Uterus (tissue), 2 donors: ENCODE measurements around the gene RMRP.

Experiments
- POLR2A ChIP-seq, 2 donors: fragments of 450-650 bp; IDR thresholded peaks; one replicate each; pipeline ENCODE4 v1.6.1; 2016; ENCODE audit warnings: antibody characterized with exemption in 2 of 2, mild to moderate bottlenecking in 1 of 2, moderate library complexity in 1 of 2
- TF ChIP-seq, protein P1 (sequence below), 4 experiments: fragments of 200-600 bp in 2 of 4; fragments of 450-650 bp in 2 of 4; sonication (generic) in 2 of 4; IDR thresholded peaks; one replicate each; pipeline ENCODE4 v1.5.1; 2016 to 2019; ENCODE audit warnings: antibody characterized with exemption in 4 of 4, mild to moderate bottlenecking in 2 of 4, moderate library complexity in 1 of 4

DNA sequence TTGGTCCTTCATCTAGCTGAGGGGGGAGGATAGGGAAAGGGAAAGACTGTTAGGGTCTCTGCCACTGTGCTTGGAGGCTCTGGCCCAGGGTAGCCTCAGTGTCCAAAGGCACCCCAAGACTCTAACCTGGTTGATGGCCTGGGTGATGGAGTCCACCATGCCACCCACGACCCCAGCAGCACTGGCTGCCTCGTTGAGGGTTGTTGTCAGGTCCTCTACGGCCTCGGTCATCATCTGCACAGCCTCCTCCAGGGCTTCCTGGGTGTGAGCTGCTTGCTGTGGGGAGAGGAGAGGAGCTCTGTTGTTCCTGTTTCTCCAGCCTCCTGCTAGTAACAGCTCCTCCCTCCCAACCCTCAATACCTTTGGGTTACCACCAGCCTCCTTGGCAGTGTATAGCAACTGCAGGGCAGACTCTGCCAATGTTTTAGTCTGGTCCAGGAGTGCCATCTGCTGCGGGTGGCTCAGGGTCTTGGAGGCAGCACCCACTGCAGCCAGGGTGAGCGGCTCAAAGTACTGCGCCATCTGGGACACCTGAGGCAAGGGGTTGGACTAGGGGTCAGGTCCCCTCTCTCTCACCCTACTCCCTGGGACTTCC lies 48.1 kb upstream of the RMRP start:
- TF ChIP-seq, protein P1, sequence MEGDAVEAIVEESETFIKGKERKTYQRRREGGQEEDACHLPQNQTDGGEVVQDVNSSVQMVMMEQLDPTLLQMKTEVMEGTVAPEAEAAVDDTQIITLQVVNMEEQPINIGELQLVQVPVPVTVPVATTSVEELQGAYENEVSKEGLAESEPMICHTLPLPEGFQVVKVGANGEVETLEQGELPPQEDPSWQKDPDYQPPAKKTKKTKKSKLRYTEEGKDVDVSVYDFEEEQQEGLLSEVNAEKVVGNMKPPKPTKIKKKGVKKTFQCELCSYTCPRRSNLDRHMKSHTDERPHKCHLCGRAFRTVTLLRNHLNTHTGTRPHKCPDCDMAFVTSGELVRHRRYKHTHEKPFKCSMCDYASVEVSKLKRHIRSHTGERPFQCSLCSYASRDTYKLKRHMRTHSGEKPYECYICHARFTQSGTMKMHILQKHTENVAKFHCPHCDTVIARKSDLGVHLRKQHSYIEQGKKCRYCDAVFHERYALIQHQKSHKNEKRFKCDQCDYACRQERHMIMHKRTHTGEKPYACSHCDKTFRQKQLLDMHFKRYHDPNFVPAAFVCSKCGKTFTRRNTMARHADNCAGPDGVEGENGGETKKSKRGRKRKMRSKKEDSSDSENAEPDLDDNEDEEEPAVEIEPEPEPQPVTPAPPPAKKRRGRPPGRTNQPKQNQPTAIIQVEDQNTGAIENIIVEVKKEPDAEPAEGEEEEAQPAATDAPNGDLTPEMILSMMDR (IDR thresholded peaks at IDR 0.05) = no peak
- no peak for TF ChIP-seq POLR2A (IDR thresholded peaks at IDR 0.05)
